Fibroblast of lung (primary cell): ENCODE data around the gene EGR2. TPM values are rescaled to one million over a fixed set of nuclear protein-coding genes. Genes with fewer than 3 reads are reported as not detected.

Experiments
- DNase-seq, 2 donors: peaks; one replicate each; pipeline versions ENCODE4 v3.0.0 to v3.0.0-alpha.2; 2010; ENCODE audit warnings: low read depth in 2 of 2
- H2AFZ ChIP-seq: 2 replicates; pipeline ENCODE4 v1.5.1; 2012; ENCODE audit warnings: low read length, control low read depth, inconsistent platforms
- H3K27ac ChIP-seq: 2 replicates; pipeline ENCODE4 v1.5.1; 2011; ENCODE audit warnings: low read length, control low read depth; ENCODE audit not compliant: insufficient read depth
- H3K27me3 ChIP-seq: 2 replicates; pipeline ENCODE4 v1.5.1; 2011; ENCODE audit warnings: mild to moderate bottlenecking, low read length; ENCODE audit not compliant: control insufficient read depth, insufficient read depth
- H3K36me3 ChIP-seq: 2 replicates; pipeline ENCODE4 v1.5.1; 2011; ENCODE audit warnings: low read length; ENCODE audit not compliant: control insufficient read depth, insufficient read depth
- H3K4me1 ChIP-seq: 2 replicates; pipeline ENCODE4 v1.5.1; 2011; ENCODE audit warnings: low read length; ENCODE audit not compliant: control insufficient read depth, insufficient read depth; ENCODE audit errors: extremely low read depth
- H3K4me2 ChIP-seq: 2 replicates; pipeline ENCODE4 v1.5.1; 2011; ENCODE audit warnings: low read length, control low read depth; ENCODE audit not compliant: insufficient read depth; ENCODE audit errors: extremely low read depth
- H3K4me3 ChIP-seq, 4 experiments: fragments of 200-600 bp in 1 of 4; sonication (generic) in 1 of 4; replicated peaks in 1 of 4; 2 replicates each; pipeline ENCODE4 v1.5.1; 2011 to 2016; ENCODE audit warnings: low read length in 4 of 4, low read depth in 3 of 4, mild to moderate bottlenecking in 3 of 4, control low read depth in 2 of 4, inconsistent platforms in 1 of 4, mixed read lengths in 1 of 4; ENCODE audit not compliant: insufficient read depth in 1 of 4; ENCODE audit errors: control extremely low read depth in 1 of 4
- H3K79me2 ChIP-seq: 2 replicates; pipeline ENCODE4 v1.5.1; 2012; ENCODE audit warnings: mild to moderate bottlenecking, low read length, inconsistent platforms; ENCODE audit not compliant: control insufficient read depth, insufficient read depth
- H3K9ac ChIP-seq: 2 replicates; pipeline ENCODE4 v1.5.1; 2011; ENCODE audit warnings: mild to moderate bottlenecking, low read length, control low read depth; ENCODE audit not compliant: insufficient read depth
- H3K9me3 ChIP-seq: 2 replicates; pipeline ENCODE4 v1.5.1; 2012; ENCODE audit warnings: low read depth, low read length; ENCODE audit not compliant: control insufficient read depth, insufficient read depth
- H4K20me1 ChIP-seq: 2 replicates; pipeline ENCODE4 v1.5.1; 2011; ENCODE audit warnings: low read length; ENCODE audit not compliant: control insufficient read depth, insufficient read depth; ENCODE audit errors: extremely low read depth
- CTCF ChIP-seq, 2 donors: IDR thresholded peaks in 1 of 2; conservative IDR thresholded peaks in 1 of 2; 1 replicate in 1 of 2; 2 replicates in 1 of 2; pipeline ENCODE4 v1.5.1; 2011 to 2012; ENCODE audit warnings: low read length in 2 of 2, control low read depth in 1 of 2, inconsistent platforms in 1 of 2, low read depth in 1 of 2, mild to moderate bottlenecking in 1 of 2
- EZH2 ChIP-seq: IDR thresholded peaks from 2 replicates; pipeline ENCODE4 v1.5.1; 2012; ENCODE audit warnings: low read length, control low read depth, mild to moderate bottlenecking; ENCODE audit errors: missing control alignments
- polyA plus RNA-seq, 2 donors: library from polyadenylated mRNA; depleted of rRNA in 1 of 2; stranded (reverse) in 1 of 2; unstranded in 1 of 2; fragments of >200 nt; gene quantifications; 2 replicates each; pipeline ENCODE4 v1.2.1, GENCODE V29; 2011 to 2012; ENCODE audit warnings: missing spikeins in 1 of 2
- total RNA-seq: library from RNA; depleted of rRNA; stranded (reverse); fragments of >200 nt; gene quantifications from 2 replicates; pipeline ENCODE4 v1.2.1, GENCODE V29; 2014

The EGR2 gene
- total and polyA plus RNA-seq, 2 donors (not counting 1 experiment from before 2014, with no cell fraction given), result 0.08 to 0.33 TPM

- no peaks in the 10 kb centered on the region for H3K9me3 ChIP-seq
- H3K27me3 ChIP-seq, result peaks cover 20% of the 10 kb centered on the region
- H3K4me2 ChIP-seq, result no peak overlapping the region
- H4K20me1 ChIP-seq, result no peaks in the 10 kb centered on the region
- no peak for TF ChIP-seq EZH2
- TF ChIP-seq CTCF (conservative IDR thresholded peaks at IDR 0.05 in 1 of 2, IDR thresholded peaks at IDR 0.05 in 1 of 2; ENCODE audit: low read depth in 1 of 2, low read length in 2 of 2), result no peak
- H3K9ac ChIP-seq, result no peak overlapping the region
- H3K79me2 ChIP-seq, result peaks cover 11% of the 10 kb centered on the region
- no peak overlapping the region for H3K27ac ChIP-seq
- no peak for DNase-seq
- no peaks in the 10 kb centered on the region for H3K36me3 ChIP-seq
- H2AFZ ChIP-seq, result no peak overlapping the region
- H3K4me3 ChIP-seq, result no peak overlapping the region
- H3K4me1 ChIP-seq, result peaks cover 11% of the 10 kb centered on the region
Observed at GRCh38 chr10:62811159-62811875, 4.8 kb downstream of the EGR2 start.

- peaks cover 20% of the 10 kb centered on the region for H3K79me2 ChIP-seq
- no peak for TF ChIP-seq CTCF (conservative IDR thresholded peaks at IDR 0.05 in 1 of 2, IDR thresholded peaks at IDR 0.05 in 1 of 2; ENCODE audit: low read depth in 1 of 2, low read length in 2 of 2)
- TF ChIP-seq EZH2, result no peak
- H2AFZ ChIP-seq, result no peak overlapping the region
- no peak overlapping the region for H3K4me3 ChIP-seq
- H4K20me1 ChIP-seq, result no peaks in the 10 kb centered on the region
- peaks cover 14% of the 10 kb centered on the region for H3K27me3 ChIP-seq
- H3K27ac ChIP-seq, result no peak overlapping the region
- no peak for DNase-seq
- H3K4me1 ChIP-seq, result peaks cover 6% of the 10 kb centered on the region
- H3K9ac ChIP-seq, result no peak overlapping the region
- H3K4me2 ChIP-seq, result no peak overlapping the region
- H3K9me3 ChIP-seq, result no peaks in the 10 kb centered on the region
- no peaks in the 10 kb centered on the region for H3K36me3 ChIP-seq
Observed at GRCh38 chr10:62810156-62810902, 5.8 kb downstream of the EGR2 start.

GRCh38 chr10:62806251-62806650 lies 9.9 kb downstream of the EGR2 start:
- Histone ChIP-seq H3K9ac (no peak overlapping the region), H3K4me1 (peaks cover 6% of the 10 kb centered on the region), H2AFZ (no peak overlapping the region), H3K9me3 (no peaks in the 10 kb centered on the region), H3K36me3 (no peaks in the 10 kb centered on the region), H3K4me3 (peak overlapping the region; percentile 77 to 96 (median 86)), H4K20me1 (no peaks in the 10 kb centered on the region), H3K27me3 (no peaks in the 10 kb centered on the region), H3K4me2 (peak overlapping the region; percentile 77), H3K79me2 (peaks cover 23% of the 10 kb centered on the region), H3K27ac (no peak overlapping the region)
- DNase-seq, result peak in 1 of 2 donors; percentile 32
- TF ChIP-seq EZH2 (no peak), CTCF (conservative IDR thresholded peaks at IDR 0.05 in 1 of 2, IDR thresholded peaks at IDR 0.05 in 1 of 2; ENCODE audit: low read depth in 1 of 2, low read length in 2 of 2) (no peak)
